K562 (cell line): ENCODE results near the gene PAM. TPM values are rescaled to one million over a fixed set of nuclear protein-coding genes. Genes with fewer than 3 reads are reported as not detected.
A peak's percentile ranks its signal among the peaks of the same experiment; 100 is the strongest.

Experiments used
- ATAC-seq: fragments of 200-7000 bp; cut with Tn5 transposase; 3 replicates; pipeline ENCODE4 v1.9.1; 2020; ENCODE audit warnings: moderate library complexity
- BruUV-seq: library from RNA; stranded (reverse); fragments of 400-500 nt; replicated peaks from 2 replicates; lab custom pipeline; 2021; lab: Mats Ljungman, UMichigan
- CTCF ChIA-PET: fragments of 300-600 bp; formaldehyde crosslinking; extraction: SDS; loops from one replicate; lab custom pipeline; 2021; ENCODE audit warnings: low intra/inter-chr PET ratio; lab: Yijun Ruan, JAX
- POLR2A ChIA-PET: fragments of 300-600, 350-650 bp; sonication (Branson Sonifier 250); formaldehyde crosslinking; extraction: SDS; loops from one replicate; lab custom pipeline; 2021; ENCODE audit warnings: antibody characterized with exemption, inconsistent platforms; lab: Yijun Ruan, JAX
- DNase-seq, 4 experiments: peaks; one replicate each; pipeline versions ENCODE4 v3.0.0 to v3.0.0-alpha.2; 2011 to 2018; ENCODE audit warnings: low spot score in 3 of 4, mixed read lengths in 3 of 4; ENCODE audit errors: extremely low read depth in 1 of 4
- FAIRE-seq: peaks from 2 replicates; lab custom pipeline; 2011; peaks lifted over from hg19 to GRCh38; lab: Jason Lieb, UNC
- H2AFZ ChIP-seq: 2 replicates; pipeline ENCODE4 v1.6.0; 2011; ENCODE audit warnings: low read depth, low read length, control low read depth, inconsistent platforms
- H3K27ac ChIP-seq: fragments of 200-600 bp; 3 replicates; pipeline ENCODE4 v1.8.0; 2011; ENCODE audit warnings: low read depth, mild to moderate bottlenecking, control low read depth, inconsistent platforms, low read length, moderate library complexity, mixed read lengths; ENCODE audit errors: extremely low read depth
- H3K27me3 ChIP-seq, 2 experiments: fragments of 300-600 bp in 1 of 2; 2 replicates in 1 of 2; 3 replicates in 1 of 2; pipeline versions ENCODE4 v1.6.0 to v1.8.0; 2011; ENCODE audit warnings: inconsistent platforms in 2 of 2, low read length in 2 of 2, mild to moderate bottlenecking in 1 of 2, mixed read lengths in 1 of 2, moderate library complexity in 1 of 2; ENCODE audit not compliant: control insufficient read depth in 2 of 2, insufficient read depth in 2 of 2
- H3K36me3 ChIP-seq: fragments of 300-600 bp; 3 replicates; pipeline ENCODE4 v1.8.0; 2011; ENCODE audit warnings: mild to moderate bottlenecking, low read length, inconsistent platforms; ENCODE audit not compliant: control insufficient read depth, insufficient read depth
- H3K4me1 ChIP-seq, 2 experiments: fragments of 200-600 bp in 1 of 2; replicated peaks in 1 of 2; 2 replicates in 1 of 2; 3 replicates in 1 of 2; pipeline versions ENCODE4 v1.5.1 to v1.8.0; 2011; ENCODE audit warnings: inconsistent platforms in 2 of 2, low read length in 2 of 2, mild to moderate bottlenecking in 1 of 2, mixed read lengths in 1 of 2, moderate library complexity in 1 of 2; ENCODE audit not compliant: control insufficient read depth in 2 of 2, insufficient read depth in 2 of 2
- H3K4me2 ChIP-seq: 2 replicates; pipeline ENCODE4 v1.6.1; 2011; ENCODE audit warnings: low read length, control low read depth, inconsistent platforms, mixed read lengths; ENCODE audit not compliant: insufficient read depth
- H3K4me3 ChIP-seq: fragments of 200-600 bp; sonication (generic), shearing (Covaris generic); 2 replicates; pipeline ENCODE4 v1.5.1; 2016; ENCODE audit warnings: control low read depth, inconsistent platforms
- H3K79me2 ChIP-seq: fragments of 200-600 bp; 3 replicates; pipeline ENCODE4 v1.8.0; 2011; ENCODE audit warnings: low read length, inconsistent platforms; ENCODE audit not compliant: control insufficient read depth, insufficient read depth
- H3K9ac ChIP-seq, 2 experiments: 2 replicates each; pipeline versions ENCODE4 v1.6.0 to v1.6.1; 2011; ENCODE audit warnings: low read depth in 2 of 2, low read length in 2 of 2, control low read depth in 1 of 2, inconsistent platforms in 1 of 2, mild to moderate bottlenecking in 1 of 2, mixed read lengths in 1 of 2; ENCODE audit not compliant: insufficient read depth in 1 of 2
- H3K9me1 ChIP-seq: one replicate; pipeline ENCODE4 v1.6.0; 2011; ENCODE audit warnings: inconsistent platforms, mild to moderate bottlenecking, low read length, moderate library complexity; ENCODE audit not compliant: control insufficient read depth, insufficient read depth
- H3K9me3 ChIP-seq: replicated peaks from 2 replicates; pipeline ENCODE4 v1.5.1; 2011; ENCODE audit warnings: low read depth, low read length, inconsistent platforms; ENCODE audit not compliant: control insufficient read depth, insufficient read depth
- H4K20me1 ChIP-seq: replicated peaks from 2 replicates; pipeline ENCODE4 v1.6.1; 2011; ENCODE audit warnings: low read length, inconsistent platforms, mixed read lengths; ENCODE audit not compliant: control insufficient read depth, insufficient read depth
- HNRNPK ChIP-seq: fragments of 200-400 bp; formaldehyde crosslinking; IDR thresholded peaks from one replicate; pipeline ENCODE4 v1.6.1; 2018; ENCODE audit warnings: mild to moderate bottlenecking, low read depth, low read length; ENCODE audit not compliant: poor library complexity, severe bottlenecking
- MEIS2 ChIP-seq: fragments of 450-650 bp; IDR thresholded peaks from 2 replicates; pipeline ENCODE4 v1.6.1; 2014; ENCODE audit warnings: mild to moderate bottlenecking; ENCODE audit not compliant: partially characterized antibody
- PBX2 ChIP-seq, 2 experiments: IDR thresholded peaks in 1 of 2; conservative IDR thresholded peaks in 1 of 2; 2 replicates each; pipeline ENCODE4 v1.6.1; 2016; ENCODE audit warnings: low read depth in 2 of 2, mild to moderate bottlenecking in 1 of 2, missing compliant biosample characterization in 1 of 2, missing genetic modification characterization in 1 of 2, moderate library complexity in 1 of 2
- RREB1 ChIP-seq: fragments of 250-450 bp; sonication (Bioruptor Pico); IDR thresholded peaks from 2 replicates; pipeline ENCODE4 v1.4.0; 2020
- SPI1 ChIP-seq: IDR thresholded peaks from 2 replicates; pipeline ENCODE4 v1.6.1; 2011; ENCODE audit warnings: low read depth, low read length, control low read depth, borderline replicate concordance
- USF2 ChIP-seq: sonication (generic); formaldehyde crosslinking; IDR thresholded peaks from 2 replicates; pipeline ENCODE4 v1.5.0; 2020; ENCODE audit warnings: missing genetic modification reagents
- WGBS: fragments of 100-300 bp; shearing (Covaris generic); methylation state at CpG from one replicate; pipeline ENCODE4 v1.1.6; 2016; ENCODE audit warnings: low coverage, mixed read lengths; ENCODE audit not compliant: insufficient coverage; ENCODE audit errors: missing lambda C conversion rate; 5-methylcytosine and 5-hydroxymethylcytosine counted together
- in situ Hi-C: fragments of 300-500 bp; cut with MboI; formaldehyde crosslinking; loops from 4 replicates; pipeline ENCODE4 v1.15.0; 2018; ENCODE audit warnings: inconsistent platforms, mixed read lengths
- intact Hi-C: fragments of 100-400 bp; cut with micrococcal nuclease; formaldehyde crosslinking; loops from 2 replicates; pipeline ENCODE4 v1.14.2; 2022
- polyA plus RNA-seq, 8 experiments: library from polyadenylated mRNA; depleted of rRNA in 4 of 8; stranded (reverse) in 5 of 8; unstranded in 3 of 8; fragments of >200 nt; fragmentation: Nextera tagmentation in 2 of 8; fragmentation: Illumina TruSeq in 1 of 8; extraction: Ambion mirVana in 2 of 8; extraction: Trizol in 1 of 8; gene quantifications; 2 replicates each; pipeline versions ENCODE4 v1.2.1 to v1.2.3, GENCODE V29; 2011 to 2014; ENCODE audit warnings: inconsistent platforms in 1 of 8, missing spikeins in 1 of 8
- total RNA-seq, 7 experiments: library from RNA; depleted of rRNA in 6 of 7; stranded (reverse); fragments of >200 nt in 6 of 7; fragmentation: Illumina TruSeq in 2 of 7; extraction: Trizol in 2 of 7; gene quantifications; 2 replicates each; pipeline versions ENCODE4 v1.2.1 to v1.2.3, GENCODE V29; 2011 to 2021; ENCODE audit warnings: low replicate concordance in 1 of 7

The PAM gene
- total and polyA plus RNA-seq, 9 of the 15 experiments (the other 6 are each of a cell fraction or from before 2014, with no cell fraction given) = 0.39 to 3.1 (median 0.77) TPM

GRCh38 chr5:103016167-103016566 is 261.1 kb downstream of the PAM start (continued):
- TF ChIP-seq RREB1 = no peak
- TF ChIP-seq HNRNPK = no peak

- no peaks in the 10 kb centered on the region for H3K36me3 ChIP-seq
- ATAC-seq = no peak
- H3K9me1 ChIP-seq = no peaks in the 10 kb centered on the region
- ChIA-PET CTCF (no interaction called here), POLR2A (no interaction called here)
- intact Hi-C loops = no loop called here
- no peak overlapping the region for H2AFZ ChIP-seq
- in situ Hi-C loops = no loop called here
- H3K27me3 ChIP-seq = no peaks in the 10 kb centered on the region
- H3K4me2 ChIP-seq = no peak overlapping the region
- no peaks in the 10 kb centered on the region for H3K79me2 ChIP-seq
- no peaks in the 10 kb centered on the region for H3K9me3 ChIP-seq
- no peak overlapping the region for H3K4me3 ChIP-seq
- no peak for FAIRE-seq
- no TSS peak for BruUV-seq
- no peaks in the 10 kb centered on the region for H3K4me1 ChIP-seq
- no peaks in the 10 kb centered on the region for H4K20me1 ChIP-seq
- H3K9ac ChIP-seq = no peak overlapping the region
- DNase-seq = no peak
- H3K27ac ChIP-seq = no peak overlapping the region
- WGBS = 6% methylated on average over 1 of the region's 1 CpG
- peak; percentile 80 for TF ChIP-seq SPI1
- TF ChIP-seq PBX2 (CRISPR knock-in tag; IDR thresholded peaks at IDR 0.05; ENCODE audit: low read depth) = no peak
- peak; percentile 51 for TF ChIP-seq PBX2 (tag; conservative IDR thresholded peaks at IDR 0.05; ENCODE audit: low read depth)
- no peak for TF ChIP-seq USF2
- peak; percentile 47 for TF ChIP-seq MEIS2
These were observed 264.7 kb downstream of the PAM start for GRCh38 chr5:103019804-103020203.
